ENCODE data around the gene CLNK. TPM values are rescaled to one million over a fixed set of nuclear protein-coding genes. Genes with fewer than 3 reads are reported as not detected.

CLNK gene
- total and polyA plus RNA-seq, 2 donors from 2014 or later, result 2.8 to 4.8 TPM

DNA sequence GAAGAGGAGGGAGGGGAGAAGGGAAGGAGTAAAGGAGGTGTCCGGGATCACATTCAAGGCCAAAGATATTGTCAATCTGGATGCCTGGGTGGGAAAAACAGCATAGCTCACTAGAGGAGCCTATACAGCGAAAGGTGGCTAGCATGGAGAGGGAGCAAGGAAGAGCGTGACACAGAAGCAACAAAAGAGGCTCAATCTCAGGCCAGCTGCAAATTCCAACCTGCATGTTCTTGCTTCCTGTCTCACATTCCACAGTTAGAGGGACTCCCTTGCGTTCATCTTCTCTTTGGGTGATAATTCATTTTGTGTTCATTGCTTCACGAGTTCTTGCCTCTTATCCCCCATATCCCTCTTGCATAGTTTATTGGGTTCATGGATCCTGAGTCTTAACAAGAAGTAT is 3.0 kb upstream of the CLNK start:
- Histone ChIP-seq H3K27ac (ENCODE audit: low read depth in 2 of 2, low read length in 2 of 2) (no peak overlapping the region), H3K27me3 (ENCODE audit: control insufficient read depth, insufficient read depth, low read length) (no peaks in the 10 kb centered on the region), H3K4me1 (ENCODE audit: control insufficient read depth in 2 of 3, insufficient read depth in 2 of 3, low read depth in 1 of 3, low read length in 3 of 3) (no peaks in the 10 kb centered on the region), H3K4me3 (ENCODE audit: low read length in 3 of 3) (no peak overlapping the region), H3K9ac (ENCODE audit: low read length in 3 of 3) (no peak overlapping the region), H3K36me3 (ENCODE audit: control insufficient read depth in 2 of 3, insufficient read depth in 3 of 3, low read length in 3 of 3) (no peaks in the 10 kb centered on the region), H3K9me3 (ENCODE audit: control insufficient read depth in 2 of 3, insufficient read depth in 1 of 3, low read length in 3 of 3) (no peaks in the 10 kb centered on the region)
- no peak for TF ChIP-seq CTCF (IDR thresholded peaks at IDR 0.05; ENCODE audit: borderline replicate concordance, extremely low read depth, insufficient read depth)
- FAIRE-seq (no peak), DNase-seq (peak in 1 of 5 donors; percentile 10)
- intact Hi-C loops (cut with DNase I), result no loop called here

- Histone ChIP-seq H3K4me1 (ENCODE audit: control insufficient read depth in 2 of 3, insufficient read depth in 2 of 3, low read depth in 1 of 3, low read length in 3 of 3) (no peaks in the 10 kb centered on the region), H3K27me3 (ENCODE audit: control insufficient read depth, insufficient read depth, low read length) (no peaks in the 10 kb centered on the region), H3K36me3 (ENCODE audit: control insufficient read depth in 2 of 3, insufficient read depth in 3 of 3, low read length in 3 of 3) (no peaks in the 10 kb centered on the region), H3K9ac (ENCODE audit: low read length in 3 of 3) (no peak overlapping the region), H3K4me3 (ENCODE audit: low read length in 3 of 3) (no peak overlapping the region), H3K9me3 (ENCODE audit: control insufficient read depth in 2 of 3, insufficient read depth in 1 of 3, low read length in 3 of 3) (no peaks in the 10 kb centered on the region), H3K27ac (ENCODE audit: low read depth in 2 of 2, low read length in 2 of 2) (no peak overlapping the region)
- no peak for DNase-seq
- intact Hi-C loops (cut with DNase I), result no loop called here
- TF ChIP-seq CTCF (IDR thresholded peaks at IDR 0.05; ENCODE audit: borderline replicate concordance, extremely low read depth, insufficient read depth), result no peak
- no peak for FAIRE-seq
These were observed 2.2 kb downstream of the CLNK start for GRCh38 chr4:10682397-10682796.

GRCh38 chr4:10677796-10678497 is 6.6 kb downstream of the CLNK start:
- DNase-seq, result no peak
- no peak overlapping the region for H3K4me3 ChIP-seq (ENCODE audit: low read length in 3 of 3)

More at GRCh38 chr4:10677796-10678497, 6.6 kb downstream of the CLNK start:
- no peaks in the 10 kb centered on the region for H3K9me3 ChIP-seq (ENCODE audit: control insufficient read depth in 2 of 3, insufficient read depth in 1 of 3, low read length in 3 of 3)
- H3K9ac ChIP-seq (ENCODE audit: low read length in 3 of 3), result no peak overlapping the region
- no peaks in the 10 kb centered on the region for H3K36me3 ChIP-seq (ENCODE audit: control insufficient read depth in 2 of 3, insufficient read depth in 3 of 3, low read length in 3 of 3)
- H3K27ac ChIP-seq (ENCODE audit: low read depth in 2 of 2, low read length in 2 of 2), result no peak overlapping the region
- intact Hi-C loops (cut with DNase I), result no loop called here
- no peaks in the 10 kb centered on the region for H3K4me1 ChIP-seq (ENCODE audit: control insufficient read depth in 2 of 3, insufficient read depth in 2 of 3, low read depth in 1 of 3, low read length in 3 of 3)
- TF ChIP-seq CTCF (IDR thresholded peaks at IDR 0.05; ENCODE audit: borderline replicate concordance, extremely low read depth, insufficient read depth), result no peak
- H3K27me3 ChIP-seq (ENCODE audit: control insufficient read depth, insufficient read depth, low read length), result no peaks in the 10 kb centered on the region
- no peak for FAIRE-seq
